ES-I3 (cell line): ENCODE measurements around the gene PI3.

Experiments used
- H3K36me3 ChIP-seq: 2 replicates; pipeline ENCODE4 v1.6.1; 2013; ENCODE audit warnings: mild to moderate bottlenecking, low read length, control low read depth, moderate library complexity; ENCODE audit not compliant: insufficient read depth
- H3K4me1 ChIP-seq: 2 replicates; pipeline ENCODE4 v1.6.1; 2013; ENCODE audit warnings: mild to moderate bottlenecking, control low read depth, low read length; ENCODE audit not compliant: insufficient read depth
- H3K9ac ChIP-seq: 2 replicates; pipeline ENCODE4 v1.6.1; 2013; ENCODE audit warnings: low read depth, mild to moderate bottlenecking, low read length, moderate library complexity
- H3K9me3 ChIP-seq: 2 replicates; pipeline ENCODE4 v1.6.1; 2013; ENCODE audit warnings: mild to moderate bottlenecking, low read length, moderate library complexity; ENCODE audit not compliant: control insufficient read depth, insufficient read depth

The PI3 gene

GRCh38 chr20:45211569-45212474 is 37.1 kb downstream of the PI3 start:
- no peaks in the 10 kb centered on the region for H3K36me3 ChIP-seq
- no peak overlapping the region for H3K9ac ChIP-seq
- peaks cover 19% of the 10 kb centered on the region for H3K4me1 ChIP-seq
- H3K9me3 ChIP-seq: no peaks in the 10 kb centered on the region

GRCh38 chr20:45212836-45213235 is 38.1 kb downstream of the PI3 start:
- no peaks in the 10 kb centered on the region for H3K9me3 ChIP-seq
- H3K36me3 ChIP-seq: no peaks in the 10 kb centered on the region
- H3K9ac ChIP-seq: no peak overlapping the region
- peaks cover 14% of the 10 kb centered on the region for H3K4me1 ChIP-seq

GRCh38 chr20:45218124-45218523 is 43.4 kb downstream of the PI3 start:
- Histone ChIP-seq H3K9ac (no peak overlapping the region), H3K4me1 (no peaks in the 10 kb centered on the region), H3K9me3 (no peaks in the 10 kb centered on the region), H3K36me3 (no peaks in the 10 kb centered on the region)

- Histone ChIP-seq H3K36me3 (no peaks in the 10 kb centered on the region), H3K9ac (no peak overlapping the region), H3K4me1 (no peaks in the 10 kb centered on the region), H3K9me3 (no peaks in the 10 kb centered on the region)
Observed at GRCh38 chr20:45218636-45219035, 43.9 kb downstream of the PI3 start.

GRCh38 chr20:45221076-45221475 is 46.4 kb downstream of the PI3 start, which contains the start of gene SEMG2:
Gene SEMG2, plus strand, starts transcription at chr20:45221373. Its CDS starts 17 bp downstream, at chr20:45221390.
- H3K36me3 ChIP-seq: no peaks in the 10 kb centered on the region
- H3K4me1 ChIP-seq: no peaks in the 10 kb centered on the region
- H3K9ac ChIP-seq: no peak within 1 kb of the TSS
- H3K9me3 ChIP-seq: no peaks in the 10 kb centered on the region

- Histone ChIP-seq H3K4me1 (no peaks in the 10 kb centered on the region), H3K9me3 (no peaks in the 10 kb centered on the region)
Observed at GRCh38 chr20:45223136-45223535, 48.4 kb downstream of the PI3 start.

More at GRCh38 chr20:45223136-45223535, 48.4 kb downstream of the PI3 start:
- Histone ChIP-seq H3K9ac (no peak overlapping the region), H3K36me3 (no peaks in the 10 kb centered on the region)
